PFSK-1 (cell line): Measurements from ENCODE around the gene AZIN2.

Experiments used
- POLR2AphosphoS5 ChIP-seq: IDR thresholded peaks from 2 replicates; pipeline ENCODE4 v1.6.1; 2012; ENCODE audit warnings: low read depth, mild to moderate bottlenecking, control low read depth, low read length, moderate library complexity
- SIN3A ChIP-seq: IDR thresholded peaks from 2 replicates; pipeline ENCODE4 v1.6.1; 2012; ENCODE audit warnings: mild to moderate bottlenecking, low read length, moderate library complexity, borderline replicate concordance; ENCODE audit not compliant: insufficient read depth
- TF ChIP-seq, protein P1 (sequence below), 2 experiments: IDR thresholded peaks; 2 replicates each; pipeline versions ENCODE4 v1.6.1 to v1.8.0; 2011 to 2012; ENCODE audit warnings: low read depth in 2 of 2, low read length in 2 of 2, control low read depth in 1 of 2, inconsistent platforms in 1 of 2, mild to moderate bottlenecking in 1 of 2, moderate library complexity in 1 of 2; ENCODE audit not compliant: insufficient read depth in 1 of 2

DNA sequence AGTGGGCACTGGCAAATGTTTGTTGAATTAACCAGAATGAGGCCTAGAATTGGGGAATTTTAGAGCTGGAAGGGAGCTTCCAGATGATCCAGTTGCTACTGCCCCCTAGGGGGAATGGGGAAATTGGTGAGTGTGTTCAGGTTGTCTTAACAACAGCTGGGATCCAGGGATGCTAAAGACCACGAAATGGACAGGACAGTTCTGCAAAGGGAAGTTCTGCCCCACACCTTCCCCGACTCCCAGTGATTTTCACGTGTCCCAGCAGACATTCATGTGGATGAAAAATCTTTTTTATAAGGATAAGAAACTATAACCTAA lies 67.0 kb downstream of the AZIN2 start:
- TF ChIP-seq POLR2AphosphoS5 (no peak), SIN3A (no peak)
- TF ChIP-seq, protein P1, sequence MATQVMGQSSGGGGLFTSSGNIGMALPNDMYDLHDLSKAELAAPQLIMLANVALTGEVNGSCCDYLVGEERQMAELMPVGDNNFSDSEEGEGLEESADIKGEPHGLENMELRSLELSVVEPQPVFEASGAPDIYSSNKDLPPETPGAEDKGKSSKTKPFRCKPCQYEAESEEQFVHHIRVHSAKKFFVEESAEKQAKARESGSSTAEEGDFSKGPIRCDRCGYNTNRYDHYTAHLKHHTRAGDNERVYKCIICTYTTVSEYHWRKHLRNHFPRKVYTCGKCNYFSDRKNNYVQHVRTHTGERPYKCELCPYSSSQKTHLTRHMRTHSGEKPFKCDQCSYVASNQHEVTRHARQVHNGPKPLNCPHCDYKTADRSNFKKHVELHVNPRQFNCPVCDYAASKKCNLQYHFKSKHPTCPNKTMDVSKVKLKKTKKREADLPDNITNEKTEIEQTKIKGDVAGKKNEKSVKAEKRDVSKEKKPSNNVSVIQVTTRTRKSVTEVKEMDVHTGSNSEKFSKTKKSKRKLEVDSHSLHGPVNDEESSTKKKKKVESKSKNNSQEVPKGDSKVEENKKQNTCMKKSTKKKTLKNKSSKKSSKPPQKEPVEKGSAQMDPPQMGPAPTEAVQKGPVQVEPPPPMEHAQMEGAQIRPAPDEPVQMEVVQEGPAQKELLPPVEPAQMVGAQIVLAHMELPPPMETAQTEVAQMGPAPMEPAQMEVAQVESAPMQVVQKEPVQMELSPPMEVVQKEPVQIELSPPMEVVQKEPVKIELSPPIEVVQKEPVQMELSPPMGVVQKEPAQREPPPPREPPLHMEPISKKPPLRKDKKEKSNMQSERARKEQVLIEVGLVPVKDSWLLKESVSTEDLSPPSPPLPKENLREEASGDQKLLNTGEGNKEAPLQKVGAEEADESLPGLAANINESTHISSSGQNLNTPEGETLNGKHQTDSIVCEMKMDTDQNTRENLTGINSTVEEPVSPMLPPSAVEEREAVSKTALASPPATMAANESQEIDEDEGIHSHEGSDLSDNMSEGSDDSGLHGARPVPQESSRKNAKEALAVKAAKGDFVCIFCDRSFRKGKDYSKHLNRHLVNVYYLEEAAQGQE (IDR thresholded peaks at IDR 0.05; ENCODE audit: insufficient read depth in 1 of 2, low read depth in 2 of 2, low read length in 2 of 2): no peak
